ENCODE measurements around the gene APC2.

The APC2 gene

GRCh38 chr19:1482361-1483130, 32.6 kb downstream of the APC2 start:
- no peak for DNase-seq

- no peak for DNase-seq
Measured at GRCh38 chr19:1483131-1483978, 33.4 kb downstream of the APC2 start.

GRCh38 chr19:1483979-1484428, 34.1 kb downstream of the APC2 start:
- DNase-seq: no peak

GRCh38 chr19:1486720-1487575, 37.0 kb downstream of the APC2 start:
- no peak for DNase-seq

- no peak for DNase-seq
Measured at GRCh38 chr19:1487576-1488281, 37.8 kb downstream of the APC2 start.

- no peak for DNase-seq
Measured at GRCh38 chr19:1488282-1488601, 38.3 kb downstream of the APC2 start.

GRCh38 chr19:1489463-1490310, 39.8 kb downstream of the APC2 start:
- no peak for DNase-seq

- DNase-seq: peak; percentile 98
Measured at GRCh38 chr19:1490311-1491113, 40.6 kb downstream of the APC2 start, which contains the start of gene PCSK4. Gene PCSK4, minus strand, starts transcription at chr19:1490350. Its CDS starts 4 bp downstream, at chr19:1490346.

GRCh38 chr19:1491114-1491848, 41.4 kb downstream of the APC2 start, which contains the start of gene REEP6:
Gene REEP6, plus strand, starts transcription at chr19:1491181. Its CDS starts 89 bp downstream, at chr19:1491270.
- DNase-seq: no peak

GRCh38 chr19:1491849-1492170, 41.9 kb downstream of the APC2 start:
- no peak for DNase-seq

GRCh38 chr19:1492474-1493006, 42.6 kb downstream of the APC2 start:
- DNase-seq: no peak

GRCh38 chr19:1494115-1494815, 44.3 kb downstream of the APC2 start:
- DNase-seq: no peak

- DNase-seq: no peak
Measured at GRCh38 chr19:1495051-1495798, 45.3 kb downstream of the APC2 start.

GRCh38 chr19:1495799-1496713, 46.1 kb downstream of the APC2 start:
- DNase-seq: no peak

GRCh38 chr19:1496714-1497577, 47.0 kb downstream of the APC2 start:
- DNase-seq: no peak

All from stimulated activated CD4-positive, alpha-beta T cell treated with anti-CD3 and anti-CD28 coated beads, Interleukin-15, amount 100 ng/mL, for 24 hours (primary cell).